Right ventricle myocardium inferior (tissue), 1 donor: ENCODE data around the gene NCKAP5. TPM values are rescaled to one million over a fixed set of nuclear protein-coding genes. Genes with fewer than 3 reads are reported as not detected.

Source experiments
- ATAC-seq: fragments of 200-7000 bp; cut with Tn5 transposase; one replicate; pipeline ENCODE4 v1.9.1; 2020; ENCODE audit warnings: mild to moderate bottlenecking, moderate library complexity
- DNase-seq: peaks from one replicate; pipeline ENCODE4 v3.0.0; 2021; ENCODE audit errors: missing footprints
- intact Hi-C: fragments of 100-400 bp; cut with DNase I; formaldehyde crosslinking; loops from one replicate; pipeline ENCODE4 v1.11.0; 2022
- total RNA-seq: library from RNA; stranded (reverse); fragmentation: NEBNext Ultra II Directional; extraction: Animal tissue kit (Norgen Biotek cat#: 25700); gene quantifications from one replicate; pipeline ENCODE4 v1.2.1, GENCODE V29; 2021
- donor health status: DM: no; HTN: yes; CAD: no; lungs with severe emphysema.

Gene NCKAP5
- total RNA-seq, 1 donor from 2014 or later, result 4.3 TPM

GRCh38 chr2:133338224-133338623 lies 230.0 kb downstream of the NCKAP5 start:
- ATAC-seq (no peak), DNase-seq (no peak)
- intact Hi-C loops, result no loop called here

GRCh38 chr2:133334923-133335322 lies 233.3 kb downstream of the NCKAP5 start:
- intact Hi-C loops, result no loop called here
- DNase-seq, result no peak
- no peak for ATAC-seq

- intact Hi-C loops, result no loop called here
- DNase-seq, result no peak
- ATAC-seq, result no peak
These were observed 235.1 kb downstream of the NCKAP5 start for GRCh38 chr2:133333181-133333580.

- DNase-seq (no peak), ATAC-seq (no peak)
- intact Hi-C loops, result no loop called here
These were observed 236.8 kb downstream of the NCKAP5 start for GRCh38 chr2:133331436-133331835.

- DNase-seq, result no peak
These were observed 241.4 kb downstream of the NCKAP5 start for GRCh38 chr2:133326652-133327397.

GRCh38 chr2:133324150-133324561 lies 244.1 kb downstream of the NCKAP5 start:
- ATAC-seq (no peak), DNase-seq (no peak)
- intact Hi-C loops, result no loop called here

More at GRCh38 chr2:133326652-133327397, 241.4 kb downstream of the NCKAP5 start:
- intact Hi-C loops, result no loop called here
- ATAC-seq, result no peak

- ATAC-seq (no peak), DNase-seq (no peak)
- intact Hi-C loops, result no loop called here
These were observed 245.4 kb downstream of the NCKAP5 start for GRCh38 chr2:133322909-133323308.

- DNase-seq, result no peak
- ATAC-seq, result no peak
- intact Hi-C loops, result no loop called here
These were observed 251.1 kb downstream of the NCKAP5 start for GRCh38 chr2:133317178-133317577.

- no peak for ATAC-seq
- DNase-seq, result no peak
- intact Hi-C loops, result no loop called here
These were observed 251.7 kb downstream of the NCKAP5 start for GRCh38 chr2:133316557-133316956.

- ATAC-seq (no peak), DNase-seq (no peak)
- intact Hi-C loops, result no loop called here
These were observed 253.0 kb downstream of the NCKAP5 start for GRCh38 chr2:133315280-133315679.

GRCh38 chr2:133314795-133315194 lies 253.5 kb downstream of the NCKAP5 start:
- intact Hi-C loops, result no loop called here
- no peak for DNase-seq
- ATAC-seq, result no peak

GRCh38 chr2:133312038-133312729 lies 256.1 kb downstream of the NCKAP5 start:
- intact Hi-C loops, result no loop called here
- DNase-seq (no peak), ATAC-seq (no peak)

GRCh38 chr2:133306236-133306635 lies 262.0 kb downstream of the NCKAP5 start:
- ATAC-seq, result no peak
- intact Hi-C loops, result no loop called here
- no peak for DNase-seq

- ATAC-seq, result no peak
- intact Hi-C loops, result no loop called here
- DNase-seq, result no peak
These were observed 263.9 kb downstream of the NCKAP5 start for GRCh38 chr2:133304344-133304743.

GRCh38 chr2:133303150-133303549 lies 265.1 kb downstream of the NCKAP5 start:
- no peak for DNase-seq
- intact Hi-C loops, result no loop called here
- no peak for ATAC-seq

GRCh38 chr2:133296401-133296800 lies 271.9 kb downstream of the NCKAP5 start:
- DNase-seq (no peak), ATAC-seq (no peak)
- intact Hi-C loops, result no loop called here

- intact Hi-C loops, result no loop called here
- ATAC-seq (no peak), DNase-seq (no peak)
These were observed 274.5 kb downstream of the NCKAP5 start for GRCh38 chr2:133293544-133294353.

- no peak for DNase-seq
- ATAC-seq, result no peak
- intact Hi-C loops, result no loop called here
These were observed 276.0 kb downstream of the NCKAP5 start for GRCh38 chr2:133292259-133292658.

- DNase-seq (no peak), ATAC-seq (no peak)
- intact Hi-C loops, result no loop called here
These were observed 280.6 kb downstream of the NCKAP5 start for GRCh38 chr2:133287709-133288108.
